GM13977 (cell line): Measurements from ENCODE around the gene NPC1L1.

Source experiments
- DNase-seq: peaks from one replicate; pipeline ENCODE4 v3.0.0; 2012; ENCODE audit warnings: low spot score
- CTCF ChIP-seq: IDR thresholded peaks from 2 replicates; pipeline ENCODE4 v1.5.1; 2012; ENCODE audit warnings: mild to moderate bottlenecking, control low read depth; ENCODE audit not compliant: insufficient read depth; ENCODE audit errors: extremely low read depth, missing control alignments
- in situ Hi-C: fragments of 300-500 bp; cut with MboI; formaldehyde crosslinking; loops from one replicate; pipeline ENCODE4 v1.12.0; 2022; ENCODE audit warnings: low sequenced_read_pairs, low pct_unique_long_range_greater_than_20kb, mixed read lengths, inconsistent platforms; ENCODE audit not compliant: unreplicated experiment

NPC1L1 gene

GRCh38 chr7:44476313-44476712 is 64.8 kb downstream of the NPC1L1 start:
- in situ Hi-C loops, result loop anchor here (10.0 kb wide), 1 partner anchor 232 kb away; no protein-coding TSS in a partner anchor
- no peak for DNase-seq
- TF ChIP-seq CTCF, result no peak

- TF ChIP-seq CTCF, result no peak
- in situ Hi-C loops, result loop anchor here (10.0 kb wide), 1 partner anchor 228 kb away; no protein-coding TSS in a partner anchor
- DNase-seq, result no peak
Observed at GRCh38 chr7:44473295-44473694, 67.8 kb downstream of the NPC1L1 start.

- in situ Hi-C loops, result loop anchor here (10.0 kb wide), 1 partner anchor 228 kb away; no protein-coding TSS in a partner anchor
- no peak for DNase-seq
- TF ChIP-seq CTCF, result no peak
Observed at GRCh38 chr7:44472843-44473242, 68.3 kb downstream of the NPC1L1 start.

GRCh38 chr7:44471850-44472249 is 69.3 kb downstream of the NPC1L1 start:
- TF ChIP-seq CTCF, result no peak
- in situ Hi-C loops, result loop anchor here (10.0 kb wide), 1 partner anchor 227 kb away; no protein-coding TSS in a partner anchor
- DNase-seq, result no peak

- in situ Hi-C loops, result loop anchor here (10.0 kb wide), 1 partner anchor 227 kb away; no protein-coding TSS in a partner anchor
- TF ChIP-seq CTCF, result no peak
Observed at GRCh38 chr7:44471436-44471835, 69.7 kb downstream of the NPC1L1 start.

GRCh38 chr7:44470628-44471245 is 70.4 kb downstream of the NPC1L1 start:
- in situ Hi-C loops, result loop anchor here (10.0 kb wide), 1 partner anchor 226 kb away; no protein-coding TSS in a partner anchor
- DNase-seq, result no peak
- TF ChIP-seq CTCF, result no peak

More at GRCh38 chr7:44471436-44471835, 69.7 kb downstream of the NPC1L1 start:
- DNase-seq, result no peak

GRCh38 chr7:44470135-44470479 is 71.0 kb downstream of the NPC1L1 start:
- in situ Hi-C loops, result loop anchor here (10.0 kb wide), 1 partner anchor 225 kb away; no protein-coding TSS in a partner anchor
- DNase-seq, result no peak
- TF ChIP-seq CTCF, result no peak
